ENCODE results near the gene NAB2. TPM values are rescaled to one million over a fixed set of nuclear protein-coding genes. Genes with fewer than 3 reads are reported as not detected.

Gene NAB2
- total and polyA plus RNA-seq, 2 donors (not counting 3 experiments of a cell fraction or from before 2014, with no cell fraction given) = 14.6 to 15.9 TPM

GRCh38 chr12:57107456-57108155, 18.7 kb downstream of the NAB2 start:
- no peak overlapping the region for H3K27ac ChIP-seq (ENCODE audit: insufficient read depth, low read depth, low read length)
- H3K27me3 ChIP-seq (ENCODE audit: control insufficient read depth in 2 of 2, insufficient read depth in 2 of 2, low read length in 2 of 2) = no peaks in the 10 kb centered on the region
- ChIA-PET CTCF (interaction anchor here (0.6 to 1.1 kb wide), 4 partner anchors 15 to 38 kb away, joined by 3 read pairs; no protein-coding TSS in a partner anchor), POLR2A (no interaction called here)
- no TSS peak for BruUV-seq (replicated peaks)
- TF ChIP-seq CTCF (IDR thresholded peaks at IDR 0.05; ENCODE audit: extremely low read depth in 1 of 2, insufficient read depth in 1 of 2, low read depth in 1 of 2, low read length in 2 of 2) (no peak), GATA2 (IDR thresholded peaks at IDR 0.05; ENCODE audit: insufficient read depth, insufficient read length, low read depth, low read length) (no peak), MYC (IDR thresholded peaks at IDR 0.05; ENCODE audit: low read depth, low read length) (no peak), POLR2A (IDR thresholded peaks at IDR 0.05; ENCODE audit: low read depth, low read length) (no peak), POLR2AphosphoS5 (IDR thresholded peaks at IDR 0.05; ENCODE audit: insufficient read depth, low read depth, low read length) (no peak), JUN (IDR thresholded peaks at IDR 0.05; ENCODE audit: borderline replicate concordance, insufficient read depth, insufficient read length, low read depth) (no peak), EZH2 (IDR thresholded peaks at IDR 0.05; ENCODE audit: borderline replicate concordance, low read depth, low read length, severe bottlenecking) (no peak), FOS (IDR thresholded peaks at IDR 0.05; ENCODE audit: borderline replicate concordance, insufficient read depth, low read length) (no peak), MAX (IDR thresholded peaks at IDR 0.05; ENCODE audit: insufficient read depth, insufficient read length) (no peak)
- intact Hi-C loops (cut with micrococcal nuclease) (no loop called here), dilution Hi-C loops (cut with MboI; ENCODE audit: extremely low pct_ligation_motif_present, low sequenced_read_pairs) (no loop called here)
- H3K4me3 ChIP-seq (replicated peaks in 1 of 3; ENCODE audit: insufficient read depth in 1 of 3, low read depth in 1 of 3, low read length in 3 of 3) = no peak overlapping the region
- no peak overlapping the region for H2AFZ ChIP-seq (ENCODE audit: low read depth, low read length)
- H3K4me1 ChIP-seq (ENCODE audit: control insufficient read depth, extremely low read depth, insufficient read depth, low read length) = peaks cover 14% of the 10 kb centered on the region
- no peak overlapping the region for H3K9ac ChIP-seq (replicated peaks; ENCODE audit: extremely low read depth, insufficient read depth, low read length)
- no peaks in the 10 kb centered on the region for H4K20me1 ChIP-seq (replicated peaks; ENCODE audit: control insufficient read depth, extremely low read depth, insufficient read depth, low read length)
- FAIRE-seq (no peak), DNase-seq (ENCODE audit: low read depth, low spot score) (no peak)
- H3K79me2 ChIP-seq (ENCODE audit: control insufficient read depth, insufficient read depth, low read length) = peaks cover 13% of the 10 kb centered on the region
- H3K9me1 ChIP-seq (replicated peaks; ENCODE audit: control insufficient read depth, extremely low read depth, insufficient read depth, low read length) = no peaks in the 10 kb centered on the region
- H3K4me2 ChIP-seq (ENCODE audit: insufficient read depth, low read length) = no peak overlapping the region
- H3K36me3 ChIP-seq (ENCODE audit: control insufficient read depth in 2 of 2, extremely low read depth in 1 of 2, insufficient read depth in 2 of 2, low read length in 2 of 2) = peaks cover 4 to 32% of the 10 kb centered on the region in 2 experiments
- no peaks in the 10 kb centered on the region for H3K9me3 ChIP-seq (replicated peaks; ENCODE audit: control insufficient read depth, insufficient read depth, low read length)

Data from endothelial cell of umbilical vein (primary cell).